Adrenal gland (tissue), 12 donors: ENCODE measurements around the gene EHD1. TPM values are rescaled to one million over a fixed set of nuclear protein-coding genes. Genes with fewer than 3 reads are reported as not detected.

Source experiments
- DNase-seq, 7 donors: peaks; one replicate each; pipeline ENCODE4 v3.0.0-alpha.2; 2019 to 2020
- H3K27ac ChIP-seq, 5 donors: fragments of 200-600 bp; sonication (generic) in 4 of 5; 1 replicate in 3 of 5; 2 replicates in 2 of 5; pipeline versions ENCODE4 v1.5.1 to v1.8.0; 2016 to 2020; ENCODE audit warnings: mild to moderate bottlenecking in 1 of 5
- H3K27me3 ChIP-seq: fragments of 200-600 bp; 2 replicates; pipeline ENCODE4 v1.8.0; 2021
- H3K36me3 ChIP-seq, 2 donors: fragments of 200-600 bp; replicated peaks in 1 of 2; 1 replicate in 1 of 2; 2 replicates in 1 of 2; pipeline versions ENCODE4 v1.5.1 to v1.8.0; 2018 to 2022
- H3K4me1 ChIP-seq, 2 donors: fragments of 200-600 bp; replicated peaks in 1 of 2; 1 replicate in 1 of 2; 2 replicates in 1 of 2; pipeline versions ENCODE4 v1.5.1 to v1.8.0; 2018 to 2021
- H3K4me3 ChIP-seq, 4 donors: fragments of 200-600 bp; sonication (generic) in 3 of 4; one replicate each; pipeline ENCODE4 v1.5.1; 2016 to 2018
- H3K9me3 ChIP-seq, 3 donors: fragments of 200-600 bp; sonication (generic) in 1 of 3; replicated peaks in 1 of 3; 1 replicate in 2 of 3; 2 replicates in 1 of 3; pipeline versions ENCODE4 v1.5.1 to v1.8.0; 2016 to 2021
- CTCF ChIP-seq, 6 experiments: fragments of 450-650 bp in 4 of 6; fragments of 200-600 bp in 2 of 6; sonication (generic) in 1 of 6; IDR thresholded peaks; 1 replicate in 5 of 6; 2 replicates in 1 of 6; pipeline versions ENCODE4 v1.5.1 to v1.8.0; 2016 to 2021; ENCODE audit warnings: antibody characterized with exemption in 6 of 6, mild to moderate bottlenecking in 2 of 6, moderate library complexity in 1 of 6
- POLR2A ChIP-seq, 2 donors: fragments of 450-650 bp; IDR thresholded peaks; one replicate each; pipeline ENCODE4 v1.6.1; 2017; ENCODE audit warnings: antibody characterized with exemption in 2 of 2, mild to moderate bottlenecking in 2 of 2, moderate library complexity in 1 of 2
- WGBS, 4 donors: extraction: QIAGEN DNeasy Blood & Tissue Kit in 2 of 4; methylation state at CpG; one replicate each; pipeline versions ENCODE4 v1.1.5 to v1.1.7; 2013 to 2017; 5-methylcytosine and 5-hydroxymethylcytosine counted together
- intact Hi-C, 2 donors: fragments of 100-400 bp; cut with DNase I; formaldehyde crosslinking; loops; one replicate each; pipeline versions ENCODE4 v1.14.1 to v1.15.0; 2022 to 2023
- polyA plus RNA-seq, 3 donors: library from polyadenylated mRNA; stranded (reverse); fragments of 200-250 nt in 2 of 3; fragments of 350-450 nt in 1 of 3; fragmentation: Illumina TruSeq in 1 of 3; extraction: RNeasy Lipid Tissue Mini Kit (QIAGEN cat#74804) in 1 of 3; gene quantifications; one replicate each; pipeline ENCODE4 v1.2.3, GENCODE V29; 2013 to 2014
- total RNA-seq, 9 donors: library from RNA; depleted of rRNA in 4 of 9; stranded (reverse); fragments of >200 nt in 4 of 9; fragments of 120-200 nt in 1 of 9; fragmentation: NEBNext Ultra II Directional in 1 of 9; extraction: Animal tissue kit (Norgen Biotek cat#: 25700) in 1 of 9; gene quantifications; one replicate each; pipeline versions ENCODE4 v1.1.0 to v1.2.4, GENCODE V29; 2013 to 2023
- donor health status: healthy with polysubstance abuse.
- donor health status: Bipolar disorder and iron deficiency.
- donor health status: DM: yes; HTN: yes; CAD: no.
- donor health status: DM: no; HTN: no; CAD: no.
- donor health status: DM: no; HTN: no; CAD: no.
- donor health status: DM: yes; HTN: yes; CAD: no.

The EHD1 gene
- total and polyA plus RNA-seq, 12 donors: 14.3 to 107 (median 52.9) TPM

GRCh38 chr11:64861227-64861975 is 17.0 kb downstream of the EHD1 start:
- H3K27me3 ChIP-seq: no peaks in the 10 kb centered on the region
- TF ChIP-seq CTCF (IDR thresholded peaks at IDR 0.05): no peak
- TF ChIP-seq POLR2A (IDR thresholded peaks at IDR 0.05): no peak
- peak in 1 of 7 donors; percentile 48 for DNase-seq
- peaks cover 57 to 83% of the 10 kb centered on the region in 2 donors for H3K4me1 ChIP-seq
- WGBS, 4 donors: 83 to 92% (median 87%) methylated on average over 5 to 6 of the region's 6 CpGs
- H3K27ac ChIP-seq: peak overlapping the region in 2 of 5 donors; percentile 86 to 88
- peaks cover 0 to 5% of the 10 kb centered on the region in 2 donors for H3K36me3 ChIP-seq
- intact Hi-C loops: no loop called here
- H3K9me3 ChIP-seq: no peaks in the 10 kb centered on the region
- no peak overlapping the region for H3K4me3 ChIP-seq

- 85 to 90% (median 86%) methylated on average over 28 to 33 of the region's 33 CpGs for WGBS, 4 donors
- Histone ChIP-seq H3K27ac (peak overlapping the region in 3 of 5 donors; percentile 78 to 83 (median 78)), H3K9me3 (no peaks in the 10 kb centered on the region), H3K27me3 (no peaks in the 10 kb centered on the region), H3K4me3 (no peak overlapping the region), H3K4me1 (peaks cover 66 to 84% of the 10 kb centered on the region in 2 donors), H3K36me3 (peaks cover 0 to 5% of the 10 kb centered on the region in 2 donors)
- no peak for TF ChIP-seq CTCF (IDR thresholded peaks at IDR 0.05)
- no peak for TF ChIP-seq POLR2A (IDR thresholded peaks at IDR 0.05)
- intact Hi-C loops: no loop called here
- no peak for DNase-seq
These were observed 18.6 kb downstream of the EHD1 start for GRCh38 chr11:64859542-64860414.

GRCh38 chr11:64858467-64859263 is 19.8 kb downstream of the EHD1 start:
- intact Hi-C loops: no loop called here
- H3K27ac ChIP-seq: peak overlapping the region; percentile 31 to 83 (median 78)
- H3K4me1 ChIP-seq: peaks cover 66 to 81% of the 10 kb centered on the region in 2 donors
- H3K36me3 ChIP-seq: peaks cover 0 to 17% of the 10 kb centered on the region in 2 donors
- no peak overlapping the region for H3K4me3 ChIP-seq
- H3K9me3 ChIP-seq: no peaks in the 10 kb centered on the region
- 32 to 58% (median 45%) methylated on average over 11 to 19 of the region's 19 CpGs for WGBS, 4 donors
- TF ChIP-seq CTCF (IDR thresholded peaks at IDR 0.05): no peak
- no peak for TF ChIP-seq POLR2A (IDR thresholded peaks at IDR 0.05)
- no peaks in the 10 kb centered on the region for H3K27me3 ChIP-seq
- peak; percentile 79 to 96 (median 91) for DNase-seq
